CD4-positive, alpha-beta T cell treated with Interleukin-6 for 4 hours (primary cell): ENCODE measurements around the gene RABIF.
A peak's percentile ranks its signal among the peaks of the same experiment; 100 is the strongest.
"Not testable (repeated sequence)": the region's sequence is repeated elsewhere in the genome, so short reads cannot be mapped to it uniquely, and the experiment has no call there.

ENCODE experiments used
- DNase-seq: peaks from one replicate; pipeline ENCODE4 v3.0.0-alpha.2; 2020; ENCODE audit warnings: mixed read lengths

Gene RABIF

DNA sequence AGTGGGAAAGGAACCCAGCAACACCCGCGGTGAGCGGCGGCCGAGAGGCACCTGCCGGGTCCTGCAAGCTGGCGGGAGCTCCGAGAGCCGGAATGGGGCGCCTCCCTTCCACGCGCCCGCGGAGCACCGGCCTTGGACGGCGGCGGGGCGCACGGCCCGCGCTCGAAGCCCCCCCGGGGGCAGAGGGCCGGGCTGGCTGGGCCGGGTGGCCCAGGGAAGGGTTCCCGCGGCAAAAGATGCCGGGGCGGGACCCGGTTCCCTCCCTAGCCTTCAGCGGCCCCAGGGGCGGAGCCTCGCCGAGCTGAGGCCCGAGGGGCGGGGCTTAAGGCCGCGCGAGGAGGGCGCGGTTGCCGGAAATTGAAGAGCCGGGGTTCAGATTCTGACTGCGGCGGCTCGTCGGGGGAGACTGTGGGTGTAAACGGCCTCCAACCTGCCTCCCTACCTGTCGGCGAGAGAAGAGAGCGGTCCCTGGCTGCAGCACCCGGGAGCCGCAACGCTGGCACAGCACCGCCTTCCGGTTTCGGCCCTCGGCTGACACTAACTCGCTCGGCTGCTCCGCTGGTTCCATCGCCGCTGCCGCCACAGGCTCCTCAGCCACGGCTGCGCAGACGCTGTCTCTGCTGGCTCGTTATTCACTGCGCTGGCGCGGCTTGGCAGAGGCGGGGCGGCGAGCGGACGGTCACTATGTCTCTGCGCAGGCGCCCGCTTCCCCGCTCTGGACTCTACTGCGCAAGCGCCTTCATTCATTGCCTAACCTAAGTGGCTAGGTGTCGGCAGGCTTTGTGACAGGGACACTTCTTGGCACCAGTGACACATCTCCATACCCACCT is at the start of gene RABIF:
Gene RABIF, minus strand, starts transcription at position 619 of the 830 bp plus-strand sequence. Its CDS starts 51 bp downstream, at position 568.
- peak; percentile 98 for DNase-seq

DNA sequence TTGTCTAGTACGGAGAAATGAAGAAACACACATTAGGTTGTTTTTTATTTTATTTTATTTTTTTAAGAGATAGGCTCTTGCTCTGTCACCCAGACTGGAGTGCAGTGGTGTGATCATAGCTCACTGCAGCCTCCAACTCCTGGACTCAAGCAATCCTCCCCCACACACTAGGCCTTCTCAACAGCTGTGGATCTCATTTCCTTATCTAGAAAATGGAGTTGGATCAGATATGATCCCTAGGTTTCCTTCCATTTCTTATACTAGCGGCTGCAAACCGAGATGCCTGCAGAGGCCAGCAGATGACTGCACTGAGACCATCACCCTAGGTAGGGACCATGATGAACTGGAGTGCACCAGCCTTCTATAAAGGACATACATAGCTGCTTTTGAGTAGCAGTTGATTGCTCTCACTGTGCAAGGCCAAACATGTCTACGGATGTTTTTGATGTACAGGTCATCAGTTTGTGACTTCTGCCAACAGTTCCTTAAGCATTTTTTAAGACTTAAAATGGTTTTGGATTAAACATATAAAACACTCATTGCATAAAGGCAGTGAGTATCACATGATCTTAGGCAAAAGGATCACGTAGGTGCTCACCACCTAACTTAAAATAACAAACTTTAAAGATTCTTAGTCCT is 49.5 kb upstream of the RABIF start:
- no peak for DNase-seq

DNA sequence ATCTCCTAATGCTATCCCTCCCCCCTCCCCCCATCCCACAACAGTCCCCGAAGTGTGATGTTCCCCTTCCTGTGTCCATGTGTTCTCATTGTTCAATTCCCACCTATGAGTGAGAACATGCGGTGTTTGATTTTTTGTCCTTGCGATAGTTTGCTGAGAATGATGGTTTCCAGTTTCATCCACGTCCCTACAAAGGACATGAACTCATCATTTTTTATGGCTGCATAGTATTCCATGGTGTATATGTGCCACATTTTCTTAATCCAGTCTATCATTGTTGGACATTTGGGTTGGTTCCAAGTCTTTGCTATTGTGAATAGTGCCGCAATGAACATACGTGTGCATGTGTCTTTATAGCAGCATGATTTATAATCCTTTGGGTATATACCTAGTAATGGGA is 47.5 kb upstream of the RABIF start:
- DNase-seq: not testable (repeated sequence)

DNA sequence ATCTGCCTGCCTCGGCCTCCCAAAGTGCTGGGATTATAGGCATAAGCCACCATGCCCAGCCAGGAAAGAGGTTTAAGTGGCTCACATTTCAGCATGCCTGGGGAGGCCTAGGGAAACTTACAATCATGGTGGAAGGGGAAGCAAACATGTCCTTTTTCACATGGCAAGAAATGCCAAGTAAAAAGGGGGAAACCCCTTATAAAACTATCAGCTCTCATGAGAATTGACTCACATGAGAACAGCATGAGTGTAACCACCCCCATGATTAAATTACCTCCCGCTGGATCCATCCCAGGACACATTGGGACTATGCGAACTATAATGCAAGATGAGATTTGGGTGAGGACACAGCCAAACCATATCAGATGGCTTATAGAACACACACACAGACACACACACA is 46.9 kb upstream of the RABIF start:
- DNase-seq: no peak

DNA sequence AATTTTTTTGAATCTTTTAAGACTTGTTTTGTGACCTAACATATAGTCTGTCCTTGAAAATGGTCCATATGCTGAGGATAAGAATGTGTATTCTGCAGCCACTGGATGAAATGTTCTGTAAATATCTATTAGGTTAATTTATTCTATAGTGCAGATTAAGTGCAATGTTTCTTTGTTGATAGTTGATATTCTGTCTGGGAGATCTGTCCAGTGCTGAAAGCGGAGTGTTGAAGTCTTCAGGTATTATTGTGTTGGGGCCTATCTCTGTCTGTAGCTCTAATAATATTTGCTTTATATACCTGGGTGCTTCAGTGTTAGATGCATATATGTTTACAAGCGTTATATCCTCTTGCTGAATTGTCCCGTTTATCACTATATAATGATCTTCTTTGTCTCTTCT is 45.8 kb upstream of the RABIF start:
- DNase-seq: no peak

DNA sequence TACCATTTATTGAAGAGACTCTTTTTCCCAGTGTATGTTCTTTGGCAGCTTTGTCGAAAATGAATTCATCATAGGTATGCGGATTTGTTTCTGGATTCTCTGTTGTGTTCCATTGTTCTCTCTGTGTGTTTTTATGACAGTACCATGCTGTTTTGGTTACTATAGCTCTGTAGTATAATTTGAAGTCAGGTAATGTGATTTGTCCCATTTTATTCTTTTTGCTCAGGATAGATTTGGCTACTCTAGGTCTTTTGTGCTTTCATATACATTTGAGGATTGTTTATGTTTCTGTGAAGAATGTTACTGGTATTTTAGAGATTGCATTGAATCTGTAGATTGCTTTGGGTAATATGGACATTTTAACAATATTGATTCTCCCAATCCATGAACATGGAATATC is 43.5 kb upstream of the RABIF start:
- DNase-seq: no peak

DNA sequence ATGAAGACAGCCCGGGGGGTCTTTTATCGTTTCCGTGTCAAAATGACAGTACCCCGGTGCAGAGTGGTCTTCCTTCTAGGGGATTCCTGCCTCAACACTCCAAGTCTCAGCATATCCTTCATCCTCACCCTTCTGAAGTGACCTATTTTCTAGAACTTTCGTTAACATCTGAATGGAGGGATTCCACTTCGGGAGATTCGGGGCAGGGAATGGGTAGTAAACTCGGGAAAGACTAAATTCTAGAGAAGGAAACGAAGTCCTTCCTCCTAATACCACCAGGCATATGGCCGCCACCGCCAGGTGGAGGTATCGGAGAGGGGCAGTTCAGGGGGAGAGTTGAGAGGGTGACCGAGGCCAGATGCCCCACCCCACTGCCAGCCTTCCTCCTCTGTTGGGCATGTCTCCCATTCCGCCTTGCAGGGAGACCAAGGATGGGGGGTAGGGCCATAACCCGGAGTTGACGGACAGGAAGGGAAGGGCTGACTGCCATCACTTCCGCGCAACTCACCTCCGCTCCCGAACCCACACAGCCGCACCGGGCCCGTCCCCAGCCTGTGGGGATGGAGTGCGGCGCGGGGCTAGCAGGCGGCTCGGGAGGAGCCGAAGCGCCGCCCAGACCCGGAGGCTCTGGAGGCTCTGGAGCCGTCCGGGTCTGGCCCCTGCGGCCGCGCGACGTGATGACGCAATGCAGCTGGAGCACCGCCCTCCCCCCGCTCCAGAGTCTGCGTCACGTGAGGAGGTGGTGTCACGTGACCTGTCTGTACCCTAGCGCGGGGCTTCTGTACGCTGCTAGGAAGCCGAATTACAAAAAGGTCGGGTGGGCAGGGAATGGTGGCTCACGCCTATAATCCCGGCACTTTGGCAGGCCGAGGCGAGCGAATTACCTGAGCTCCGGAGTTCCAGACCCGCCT is 37.9 kb upstream of the RABIF start, which contains the start of gene KLHL12:
Gene KLHL12, minus strand, starts transcription at position 654 of the 911 bp plus-strand sequence. CDS start 2,072 bp downstream, outside the sequence.
- peak; percentile 95 for DNase-seq

DNA sequence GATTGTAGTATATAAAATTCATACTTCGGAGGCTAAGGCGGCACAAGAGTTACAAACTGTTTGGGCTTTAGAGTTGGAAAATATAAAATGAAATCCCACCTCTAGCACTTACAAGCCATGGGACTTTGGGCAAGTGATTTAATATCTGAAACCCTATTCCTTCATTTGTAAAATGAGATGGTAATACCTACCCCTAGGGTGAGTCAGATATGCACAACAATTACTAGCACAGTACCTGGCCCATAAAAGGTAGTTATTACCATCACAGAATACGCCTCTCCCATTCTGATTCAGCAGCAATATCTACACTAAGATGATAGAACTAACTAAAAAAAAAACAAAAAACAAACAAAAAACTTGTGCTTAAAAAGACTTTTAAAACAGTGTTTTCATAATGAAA is 34.6 kb upstream of the RABIF start:
- no peak for DNase-seq

DNA sequence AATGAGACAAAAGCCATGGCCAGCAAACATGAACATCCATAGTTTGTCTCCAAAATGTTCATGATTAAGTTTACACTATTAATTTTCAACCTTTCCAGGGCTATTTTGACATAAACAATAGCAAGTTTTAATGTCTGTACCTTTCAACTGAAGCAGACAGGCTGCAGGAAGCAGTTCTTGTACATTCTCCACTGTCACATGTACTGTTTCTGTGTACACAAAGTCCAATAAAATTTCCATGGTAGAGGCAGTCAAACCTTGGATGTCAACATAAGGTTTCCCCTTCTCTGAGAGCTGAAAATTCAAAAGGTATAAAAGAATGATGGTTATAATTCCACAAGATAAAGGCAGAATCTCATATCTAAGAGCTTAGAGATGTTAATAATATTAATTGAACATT is 30.7 kb upstream of the RABIF start:
- DNase-seq: no peak

DNA sequence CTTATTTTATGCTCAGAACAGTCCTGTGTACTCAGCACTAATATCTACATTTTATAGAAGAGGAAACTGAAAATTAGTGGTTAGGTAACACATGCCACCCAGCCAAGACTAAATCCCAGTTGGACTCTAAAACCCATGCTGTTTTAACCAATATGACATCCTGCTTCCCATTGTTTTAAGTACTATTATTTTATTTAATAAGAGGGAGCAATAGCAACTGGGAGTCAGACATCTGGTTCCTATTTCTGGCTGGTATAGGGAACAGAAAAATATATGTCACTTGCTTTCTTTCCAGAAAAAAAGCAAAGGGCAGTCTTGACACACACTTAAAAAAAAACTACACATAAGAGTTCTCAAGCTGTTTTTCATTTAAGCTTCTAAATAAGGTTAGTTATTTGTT is 26.2 kb upstream of the RABIF start:
- no peak for DNase-seq

DNA sequence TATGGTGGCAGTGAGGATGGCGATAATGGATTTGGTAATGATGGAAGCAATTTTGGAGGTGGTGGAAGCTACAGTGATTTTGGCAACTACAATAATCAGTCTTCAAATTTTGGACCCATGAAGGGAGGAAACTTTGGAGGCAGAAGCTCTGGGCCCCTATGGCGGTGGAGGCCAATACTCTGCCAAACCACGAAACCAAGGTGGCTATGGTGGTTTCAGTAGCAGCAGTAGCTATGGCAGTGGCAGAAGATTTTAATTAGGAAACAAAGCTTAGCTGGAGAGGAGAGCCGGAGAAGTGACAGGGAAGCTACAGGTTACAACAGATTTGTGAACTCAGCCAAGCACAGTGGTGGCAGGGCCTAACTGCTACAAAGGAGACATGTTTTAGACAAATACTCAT is 23.5 kb upstream of the RABIF start:
- not testable (repeated sequence) for DNase-seq

DNA sequence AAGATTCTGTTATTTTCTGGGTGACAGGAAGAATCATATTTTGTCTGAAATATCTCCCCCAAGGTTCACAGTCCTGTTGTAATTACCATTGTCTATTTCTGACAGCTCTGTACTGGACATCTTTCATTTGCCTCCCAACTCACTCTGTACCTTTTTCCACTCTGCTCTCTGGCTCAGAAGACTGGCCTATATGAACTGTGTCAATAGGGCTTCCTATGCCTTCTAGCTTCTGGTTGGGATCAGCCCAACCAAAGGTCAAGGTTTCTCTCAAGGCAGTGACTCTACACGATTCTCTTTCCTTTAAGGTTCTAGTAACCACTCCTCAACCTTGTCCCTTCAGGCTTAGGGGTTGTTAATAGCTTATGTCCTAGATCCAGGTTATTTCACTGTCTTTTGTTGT is 20.5 kb upstream of the RABIF start:
- DNase-seq: no peak

DNA sequence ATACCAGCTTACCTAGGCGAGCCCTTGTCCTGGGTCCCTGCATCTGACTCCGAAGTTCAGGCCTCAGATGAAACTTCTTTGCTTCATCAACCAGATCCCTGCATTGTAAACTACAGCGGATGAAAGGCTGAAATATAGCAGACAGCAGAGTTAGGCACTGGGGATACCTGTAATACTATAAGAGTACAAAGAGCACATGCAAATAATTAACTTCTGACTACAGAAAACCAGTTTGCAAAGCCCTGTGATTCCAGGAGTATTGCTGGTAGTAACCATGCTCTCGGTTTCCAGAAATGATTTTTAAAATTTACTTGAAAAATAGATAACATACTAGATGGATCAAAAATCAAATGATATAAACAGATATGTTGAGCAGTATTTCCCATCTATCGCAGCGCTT is 20.0 kb upstream of the RABIF start:
- DNase-seq: no peak

DNA sequence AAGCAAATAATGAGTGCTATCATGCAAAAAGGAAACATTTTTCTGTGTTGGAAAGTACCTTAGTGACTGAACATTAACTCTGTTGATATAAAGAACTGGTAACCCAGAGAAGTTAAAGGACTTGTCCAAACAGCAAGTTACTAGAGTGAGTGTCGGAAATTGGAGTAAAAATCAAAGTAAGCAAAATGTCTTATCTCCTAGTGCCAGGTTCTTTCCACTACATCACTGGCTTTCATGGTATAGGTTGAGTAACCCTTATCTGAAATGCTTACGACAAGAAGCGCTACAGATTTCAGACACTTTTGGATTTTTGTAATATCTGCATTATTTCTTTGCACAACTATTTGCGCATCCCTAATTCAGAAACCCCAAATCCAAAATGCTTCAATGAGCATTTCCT is 16.4 kb upstream of the RABIF start:
- DNase-seq: no peak

DNA sequence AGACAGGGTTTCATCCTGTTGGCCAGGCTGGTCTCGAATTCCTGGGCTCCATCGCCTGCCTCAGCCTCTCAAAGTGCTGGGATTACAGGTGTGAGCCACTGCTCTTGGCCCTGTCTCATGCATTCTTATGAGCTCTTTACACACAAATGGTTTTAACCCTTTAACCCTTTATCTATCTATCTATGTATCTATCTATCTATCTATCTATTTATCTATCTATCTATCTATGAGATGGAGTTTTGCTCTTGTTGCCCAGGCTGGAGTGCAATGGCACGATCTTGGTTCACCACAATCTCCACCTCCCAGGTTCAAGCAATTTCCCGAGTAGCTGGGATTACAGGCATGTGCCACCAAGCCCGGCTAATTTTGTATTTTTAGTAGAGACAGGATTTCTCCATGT is 14.9 kb upstream of the RABIF start:
- DNase-seq: not testable (repeated sequence)

DNA sequence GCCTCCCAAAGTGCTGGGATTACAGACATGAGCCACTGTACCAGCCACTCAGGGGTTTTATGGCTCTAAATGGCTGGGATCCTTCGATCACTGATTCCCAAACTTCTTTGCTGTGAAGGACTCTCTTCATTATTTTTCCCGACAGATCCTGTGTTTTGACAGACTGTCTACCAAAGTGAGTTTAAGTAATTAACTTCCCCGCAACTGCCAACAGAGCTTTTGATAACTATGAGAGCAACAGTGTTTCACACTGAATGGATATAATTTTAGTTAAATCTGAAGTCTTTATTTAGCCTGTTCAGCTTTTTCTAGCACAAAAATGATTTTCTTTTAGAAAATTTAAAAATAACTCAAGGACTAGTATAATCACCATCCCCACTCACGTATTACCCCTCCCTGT is 12.6 kb upstream of the RABIF start:
- DNase-seq: no peak

DNA sequence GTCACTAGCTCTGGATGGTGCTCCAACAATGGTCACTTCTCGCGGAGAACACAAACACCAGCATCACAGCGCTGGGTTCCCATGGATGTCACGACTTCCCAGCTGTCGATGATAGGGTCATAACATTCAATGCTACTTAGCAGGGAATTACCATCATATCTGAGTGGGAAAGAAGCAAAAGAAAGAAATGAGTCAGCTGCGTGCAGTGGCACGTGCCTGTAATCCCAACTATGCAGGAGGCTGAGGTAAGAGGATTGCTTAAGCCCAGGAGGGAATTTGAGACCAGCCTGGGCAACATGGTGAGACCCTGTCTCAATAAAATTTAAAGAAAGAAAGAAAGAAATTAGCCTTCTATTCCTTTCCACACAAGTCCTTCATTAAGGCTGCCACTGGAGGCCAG is 3.6 kb upstream of the RABIF start:
- DNase-seq: no peak

DNA sequence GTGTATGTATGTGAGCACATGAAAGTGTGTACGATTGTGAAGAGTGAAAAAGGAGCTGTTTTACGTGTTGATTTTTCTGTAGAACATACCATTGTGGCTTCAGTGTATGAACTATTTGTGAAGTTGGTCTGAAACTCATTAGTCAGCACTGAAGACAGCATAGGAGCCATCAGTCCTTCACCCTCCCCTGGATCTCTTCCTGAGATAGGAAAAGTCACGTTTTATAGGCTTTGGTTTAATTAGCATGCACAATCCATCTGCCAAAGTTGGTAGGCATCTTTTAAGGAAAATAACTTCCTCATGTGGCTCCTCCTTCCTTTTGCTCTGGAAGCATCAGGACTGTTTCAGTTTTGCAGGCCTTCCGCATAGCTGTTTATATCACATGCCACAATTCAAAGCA is 1.4 kb upstream of the RABIF start:
- no peak for DNase-seq

DNA sequence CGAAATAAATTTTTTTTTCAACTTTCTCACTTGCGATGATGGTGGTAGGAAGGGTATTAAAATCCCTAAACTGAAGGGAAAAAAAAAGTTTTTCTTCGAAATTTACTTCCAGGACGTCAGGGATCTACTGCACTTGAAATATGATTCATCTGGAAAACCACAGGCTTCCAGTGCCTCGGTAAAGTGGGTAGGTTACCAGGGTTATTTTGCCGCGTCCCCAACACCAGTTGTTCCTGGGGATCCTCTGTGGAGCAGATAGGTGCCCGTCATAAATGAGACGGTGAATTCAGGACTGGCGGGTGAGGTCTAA is 773 bp downstream of the RABIF start:
- no peak for DNase-seq

DNA sequence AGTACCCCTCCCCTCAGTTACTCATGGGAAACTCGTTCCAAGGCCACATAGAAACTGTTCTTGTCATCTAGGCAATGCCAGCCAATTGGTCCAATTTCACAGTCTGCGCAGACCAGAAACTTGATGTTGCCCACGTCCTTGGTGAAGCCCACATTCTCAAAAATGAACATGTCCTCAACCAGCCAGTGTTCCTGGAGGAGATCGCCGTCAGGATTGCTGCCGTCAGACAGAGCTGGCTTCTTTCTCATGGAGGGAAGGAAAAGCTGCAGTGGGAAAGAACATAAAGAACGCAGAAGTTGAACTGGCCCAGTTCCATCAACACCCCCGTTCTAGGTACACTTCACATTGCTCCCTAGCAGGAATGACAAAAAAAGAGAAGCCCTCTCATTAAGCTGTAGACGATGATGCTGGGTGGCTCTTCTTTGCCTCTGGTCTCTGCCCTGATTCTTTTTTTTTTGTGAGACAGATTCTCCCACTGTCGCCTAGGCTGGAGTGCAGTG is 7.9 kb downstream of the RABIF start:
- no peak for DNase-seq

DNA sequence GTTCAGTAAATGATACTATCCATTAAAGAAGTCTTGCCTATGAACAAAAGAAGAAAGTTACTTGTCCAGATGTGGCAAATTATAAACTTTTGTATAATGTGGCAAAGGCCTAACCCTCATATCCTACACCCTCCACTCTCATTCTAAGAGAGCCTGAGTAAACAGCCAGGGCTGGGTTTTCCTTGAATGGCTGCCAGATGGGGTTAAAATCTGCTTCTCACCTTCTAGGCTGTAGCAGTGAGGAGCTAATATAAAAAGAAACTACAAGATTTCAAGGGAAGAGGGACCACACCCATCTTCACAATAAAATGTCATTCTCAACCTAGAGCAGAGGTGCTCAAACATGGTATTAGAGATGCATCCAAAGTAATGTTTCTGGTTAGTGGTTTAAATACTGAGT is 8.9 kb downstream of the RABIF start:
- DNase-seq: no peak

DNA sequence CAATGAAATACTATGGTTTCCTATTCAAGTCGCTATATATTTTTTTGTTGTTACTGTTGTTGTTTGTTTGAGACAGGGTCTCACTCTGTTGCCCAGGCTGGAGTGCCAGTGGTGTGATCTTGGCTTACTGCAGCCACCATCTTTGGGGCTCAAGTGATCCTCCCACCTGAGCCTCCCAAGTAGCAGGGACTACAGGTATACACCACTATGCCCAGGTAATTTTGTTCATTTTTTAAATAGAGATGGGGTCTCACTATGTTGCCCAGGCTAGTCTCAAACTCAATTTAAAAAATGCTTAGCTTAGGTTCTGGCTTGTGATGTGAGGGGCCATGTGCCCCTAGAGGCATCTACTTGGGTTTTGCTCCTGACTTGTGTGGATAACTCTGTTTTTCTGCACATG is 9.8 kb downstream of the RABIF start:
- DNase-seq: no peak

DNA sequence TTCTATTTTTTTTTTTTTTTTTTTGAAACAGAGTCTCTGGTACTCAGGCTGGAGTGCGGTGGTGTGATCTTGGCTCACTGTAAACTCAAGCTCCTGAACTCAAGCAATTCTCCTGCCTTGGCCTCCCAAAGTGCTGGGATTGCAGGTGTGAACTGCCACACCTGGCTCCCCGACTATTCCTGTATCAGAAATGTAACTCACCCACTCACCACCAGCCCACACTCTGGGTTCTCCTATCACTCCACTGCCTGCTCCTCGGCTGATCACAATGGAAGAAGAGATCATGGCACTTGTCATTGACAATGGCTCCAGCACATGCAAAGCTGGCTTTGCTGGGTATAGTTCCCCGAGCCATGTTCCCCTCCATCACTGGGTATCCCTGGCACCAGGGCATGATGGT is 15.9 kb downstream of the RABIF start:
- no peak for DNase-seq
